GM19240 (cell line): ENCODE measurements around the gene ILK.

ENCODE experiments used
- DNase-seq: peaks from one replicate; pipeline ENCODE4 v3.0.0; 2011; ENCODE audit warnings: low spot score; ENCODE audit not compliant: insufficient read length

The ILK gene

GRCh38 chr11:6620636-6621035 lies 17.1 kb downstream of the ILK start:
- DNase-seq: no peak

GRCh38 chr11:6621711-6622211 lies 18.2 kb downstream of the ILK start:
- no peak for DNase-seq

GRCh38 chr11:6622261-6623171 lies 18.9 kb downstream of the ILK start:
- no peak for DNase-seq

- DNase-seq: no peak
These were observed 20.1 kb downstream of the ILK start for GRCh38 chr11:6623391-6624363.

DNA sequence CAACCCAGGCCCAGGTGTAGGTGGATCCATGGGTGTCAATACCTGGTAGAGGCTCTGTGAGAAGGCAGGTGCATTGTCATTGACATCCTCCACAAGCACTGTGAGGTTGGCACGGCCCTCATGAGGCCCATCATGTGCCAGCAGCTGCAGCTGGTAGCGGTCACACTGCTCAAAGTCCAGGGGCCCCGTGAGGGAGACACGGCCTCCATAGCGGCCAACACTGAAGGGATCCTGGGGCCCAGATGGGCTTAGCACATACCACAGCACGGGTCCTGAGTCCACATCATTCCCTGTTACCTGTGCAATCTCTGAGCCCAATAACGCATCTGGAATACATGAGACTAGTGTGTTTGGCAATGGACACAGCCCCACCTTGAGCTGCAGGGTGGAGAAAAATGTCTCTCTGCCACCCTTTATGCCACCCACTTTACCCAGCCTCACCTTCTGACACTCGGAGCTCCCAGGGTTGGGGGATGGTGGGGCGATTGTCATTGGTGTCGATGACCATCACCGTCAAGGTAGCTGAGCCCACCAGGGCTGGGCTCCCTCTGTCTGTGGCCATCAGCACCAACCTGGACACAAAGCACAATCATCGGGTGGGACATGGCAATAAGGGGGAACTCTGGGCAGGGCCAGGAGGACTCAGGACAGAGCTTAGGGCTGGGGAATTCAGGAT lies 21.7 kb downstream of the ILK start:
- DNase-seq: no peak

DNA sequence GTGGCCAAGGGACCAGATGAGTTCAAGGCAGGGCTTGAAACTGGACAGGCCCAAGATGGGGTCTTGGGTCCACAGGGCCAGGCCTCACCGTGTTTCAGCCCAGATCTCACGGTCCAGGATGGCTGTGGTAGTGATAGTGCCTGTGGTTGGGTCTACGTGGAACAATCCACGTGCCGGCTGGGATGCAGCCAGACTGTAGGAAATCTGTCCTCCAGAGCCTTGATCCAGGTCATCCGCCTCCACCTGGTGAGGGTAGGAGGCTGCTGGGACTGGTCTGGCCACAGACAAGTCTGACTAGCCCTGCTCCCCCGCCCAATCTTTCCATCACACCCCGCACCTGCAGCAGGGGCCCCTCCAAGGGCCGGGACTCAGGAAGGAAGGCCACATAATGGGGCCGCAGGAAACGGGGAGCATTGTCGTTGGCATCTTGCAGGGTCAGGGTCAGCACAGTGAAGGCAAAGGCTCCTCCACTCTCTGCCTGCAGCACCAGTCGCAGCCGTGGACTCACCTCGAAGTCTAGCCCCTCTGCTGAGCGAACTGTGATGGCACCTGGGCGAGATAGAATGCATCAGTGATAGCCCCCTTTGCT lies 22.4 kb downstream of the ILK start:
- no peak for DNase-seq

DNA sequence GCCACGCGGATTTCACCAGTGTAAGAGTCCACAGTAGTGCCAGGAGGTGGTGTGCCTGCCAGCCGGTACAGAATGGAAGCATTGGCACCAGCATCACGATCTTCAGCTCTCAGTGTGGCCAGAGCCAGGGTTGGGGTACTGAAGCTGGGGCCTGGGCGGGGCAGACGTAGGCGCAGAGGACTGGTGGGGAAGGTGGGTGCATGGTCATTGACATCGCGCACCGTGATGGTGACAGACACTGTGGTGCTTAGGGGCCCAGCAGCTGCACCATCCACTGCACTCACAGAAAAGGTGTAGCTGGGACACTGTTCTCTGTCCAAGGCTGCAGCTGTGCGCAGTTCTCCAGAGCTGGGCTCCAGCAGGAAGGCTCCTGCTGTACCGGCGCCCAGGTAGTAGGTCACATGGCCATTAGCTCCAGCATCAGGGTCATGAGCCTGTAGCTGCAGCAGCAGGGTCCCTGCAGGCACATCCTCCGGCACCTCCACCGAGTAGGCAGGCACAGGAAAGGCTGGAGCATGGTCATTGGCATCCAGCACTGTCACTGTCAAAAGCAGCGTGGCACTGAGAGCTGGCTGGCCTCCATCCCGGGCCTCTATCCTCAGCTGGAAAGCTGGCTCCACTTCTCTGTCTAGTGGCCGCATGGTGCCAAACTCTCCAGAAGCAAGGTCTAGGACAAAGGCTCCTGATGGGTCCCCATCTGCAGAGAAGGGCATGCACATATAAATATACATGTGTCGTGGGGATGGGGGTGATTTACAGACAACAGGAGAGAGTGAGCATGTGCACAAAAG lies 23.6 kb downstream of the ILK start:
- DNase-seq: no peak

- DNase-seq: peak; percentile 87
These were observed 24.2 kb downstream of the ILK start for GRCh38 chr11:6627762-6628241.

GRCh38 chr11:6628526-6628925 lies 25.0 kb downstream of the ILK start:
- DNase-seq: no peak

- no peak for DNase-seq
These were observed 26.0 kb downstream of the ILK start for GRCh38 chr11:6629573-6629891.

DNA sequence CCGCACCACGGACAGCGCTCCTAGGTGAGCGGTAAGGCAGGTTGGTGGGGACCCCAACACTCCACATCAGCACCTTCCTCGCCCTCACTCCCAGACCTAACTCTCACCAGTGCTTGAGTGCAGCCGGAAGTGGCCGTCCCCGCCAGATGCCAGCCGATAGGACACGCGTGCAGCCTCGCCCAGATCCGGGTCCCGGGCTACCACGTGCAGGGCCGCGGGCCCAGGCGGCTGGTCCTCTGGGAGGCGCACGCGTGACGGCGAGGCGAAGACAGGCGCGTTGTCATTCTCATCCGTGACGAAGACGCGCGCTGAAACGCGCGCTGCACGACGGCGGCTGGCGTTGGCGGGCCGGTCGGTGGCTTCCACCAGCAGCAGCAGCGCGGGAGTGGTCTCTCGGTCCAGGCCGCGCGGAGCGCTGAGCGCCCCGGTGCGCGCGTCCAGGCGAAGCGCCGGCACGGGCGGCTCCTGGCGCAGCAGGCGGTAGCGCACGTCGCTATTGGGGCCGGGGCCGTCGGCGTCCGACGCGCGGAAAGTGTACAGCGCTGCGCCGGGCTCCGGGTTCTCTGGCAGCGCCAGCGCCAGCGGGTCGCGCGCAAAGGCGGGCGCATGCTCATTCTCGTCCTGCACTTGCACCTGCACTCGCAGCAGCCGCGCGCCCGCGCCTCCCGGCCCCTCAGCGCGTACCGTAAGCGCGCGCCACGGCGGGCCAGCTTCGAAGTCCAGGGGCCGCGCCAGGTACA lies 26.5 kb downstream of the ILK start:
- DNase-seq: no peak

GRCh38 chr11:6630632-6631291 lies 27.2 kb downstream of the ILK start:
- DNase-seq: no peak

GRCh38 chr11:6631361-6631890 lies 27.9 kb downstream of the ILK start:
- no peak for DNase-seq

DNA sequence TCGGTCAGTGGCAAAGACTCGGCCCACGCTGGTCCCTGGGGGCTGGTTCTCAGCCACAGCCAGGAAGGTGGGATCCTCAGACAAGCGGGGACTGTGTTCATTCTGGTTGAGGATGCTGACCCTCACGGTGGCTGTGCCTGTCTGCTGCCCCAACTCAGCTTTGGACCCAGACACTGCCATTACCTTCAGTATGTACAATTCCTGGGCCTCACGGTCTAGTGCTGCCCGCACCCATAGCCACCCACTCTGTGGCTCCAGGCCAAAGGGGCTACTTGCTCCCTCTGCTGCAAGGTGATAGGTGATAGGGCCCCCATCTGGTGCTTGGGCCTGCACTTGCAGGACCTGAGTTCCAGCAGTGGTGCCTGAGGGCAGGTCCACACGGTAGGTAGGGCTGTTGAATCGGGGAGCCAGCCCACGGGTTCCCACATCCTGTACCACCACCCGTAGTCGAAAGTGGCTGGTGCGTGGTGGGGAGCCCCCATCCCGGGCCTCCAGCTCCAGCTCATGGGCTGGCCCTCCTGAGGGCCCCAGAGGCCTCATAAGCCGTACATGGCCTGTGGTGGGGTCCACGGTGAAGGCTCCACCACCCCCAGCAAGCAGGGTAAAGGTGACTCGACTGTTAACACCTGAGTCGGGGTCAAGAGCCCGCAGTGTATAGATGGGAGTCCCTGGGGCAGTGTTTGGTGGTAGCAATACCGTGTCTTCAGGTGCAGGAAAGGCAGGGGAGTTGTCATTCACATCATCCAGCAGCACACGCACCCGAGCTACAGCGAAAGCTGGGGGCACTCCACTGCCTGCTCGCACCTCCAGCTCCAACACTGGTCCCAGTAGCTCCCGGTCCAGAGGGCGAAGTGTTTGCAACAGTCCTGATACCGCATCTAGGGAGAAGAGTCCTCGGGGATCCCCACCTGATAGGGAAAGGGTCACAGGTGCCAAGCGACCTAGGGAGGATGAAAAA lies 28.8 kb downstream of the ILK start:
- no peak for DNase-seq

- no peak for DNase-seq
These were observed 30.1 kb downstream of the ILK start for GRCh38 chr11:6633422-6634408.

- no peak for DNase-seq
These were observed 31.0 kb downstream of the ILK start for GRCh38 chr11:6634534-6634933.
